Stomach (tissue), 9 donors: ENCODE data around the gene ITGAE. TPM values are rescaled to one million over a fixed set of nuclear protein-coding genes. Genes with fewer than 3 reads are reported as not detected.
"Not testable (repeated sequence)": the region's sequence is repeated elsewhere in the genome, so short reads cannot be mapped to it uniquely, and the experiment has no call there.

Experiments
- DNase-seq, 2 donors: peaks; one replicate each; pipeline versions ENCODE4 v3.0.0 to v3.0.0-alpha.2; 2013 to 2019
- H3K27ac ChIP-seq, 5 donors: fragments of 200-600 bp in 4 of 5; sonication (generic) in 4 of 5; one replicate each; pipeline ENCODE4 v1.5.1; 2013 to 2019; ENCODE audit warnings: mild to moderate bottlenecking in 1 of 5, moderate library complexity in 1 of 5
- H3K27me3 ChIP-seq, 3 donors: fragments of 200-600 bp; sonication (generic); one replicate each; pipeline ENCODE4 v1.5.1; 2017 to 2019; ENCODE audit warnings: mixed run types in 1 of 3
- H3K36me3 ChIP-seq, 4 donors: fragments of 200-600 bp; sonication (generic); 1 replicate in 3 of 4; 2 replicates in 1 of 4; pipeline ENCODE4 v1.5.1; 2016 to 2019
- H3K4me1 ChIP-seq, 4 donors: fragments of 200-600 bp; sonication (generic); one replicate each; pipeline ENCODE4 v1.5.1; 2016 to 2019
- H3K4me3 ChIP-seq, 4 donors: fragments of 200-600 bp; sonication (generic) in 3 of 4; one replicate each; pipeline ENCODE4 v1.5.1; 2016 to 2019; ENCODE audit warnings: mild to moderate bottlenecking in 1 of 4
- H3K9me3 ChIP-seq, 4 donors: fragments of 200-600 bp; sonication (generic); one replicate each; pipeline ENCODE4 v1.5.1; 2016 to 2019
- EP300 ChIP-seq: sonication (generic); formaldehyde crosslinking; IDR thresholded peaks from one replicate; pipeline ENCODE4 v1.6.1; 2017; ENCODE audit warnings: antibody characterized with exemption
- POLR2A ChIP-seq, 4 donors: fragments of 450-650 bp; IDR thresholded peaks; one replicate each; pipeline ENCODE4 v1.6.1; 2016; ENCODE audit warnings: antibody characterized with exemption in 4 of 4, control low read depth in 2 of 4, mild to moderate bottlenecking in 1 of 4, moderate library complexity in 1 of 4
- POLR2AphosphoS5 ChIP-seq, 3 donors: sonication (generic); formaldehyde crosslinking; IDR thresholded peaks; one replicate each; pipeline ENCODE4 v1.6.1; 2016; ENCODE audit warnings: antibody characterized with exemption in 3 of 3
- WGBS, 5 donors: extraction: QIAGEN DNeasy Blood & Tissue Kit in 3 of 5; methylation state at CpG; one replicate each; pipeline versions ENCODE4 v1.1.5 to v1.1.7; 2013 to 2018; 5-methylcytosine and 5-hydroxymethylcytosine counted together
- intact Hi-C: fragments of 100-400 bp; cut with DNase I; formaldehyde crosslinking; loops from one replicate; pipeline ENCODE4 v1.15.1; 2023; ENCODE audit warnings: low total_unique reads
- polyA plus RNA-seq, 3 donors: library from polyadenylated mRNA; stranded (reverse); fragments of 200-250 nt; gene quantifications; one replicate each; pipeline ENCODE4 v1.2.3, GENCODE V29; 2013
- total RNA-seq, 5 donors: library from RNA; depleted of rRNA; stranded (reverse); fragments of >200 nt; gene quantifications; one replicate each; pipeline versions ENCODE4 v1.1.0 to v1.2.3, GENCODE V29; 2014 to 2016
- TF ChIP-seq, protein P1 (sequence below), 7 experiments: fragments of 450-650 bp in 4 of 7; fragments of 200-600 bp in 3 of 7; sonication (generic) in 3 of 7; IDR thresholded peaks; one replicate each; pipeline ENCODE4 v1.5.1; 2016 to 2019; ENCODE audit warnings: antibody characterized with exemption in 7 of 7, control low read depth in 2 of 7, mild to moderate bottlenecking in 1 of 7
- donor health status: healthy with polysubstance abuse.
- donor health status: Bipolar disorder and iron deficiency.
- donor health status: healthy.

The ITGAE gene
- total and polyA plus RNA-seq, 8 donors = 4.5 to 66.8 (median 31.0) TPM

DNA sequence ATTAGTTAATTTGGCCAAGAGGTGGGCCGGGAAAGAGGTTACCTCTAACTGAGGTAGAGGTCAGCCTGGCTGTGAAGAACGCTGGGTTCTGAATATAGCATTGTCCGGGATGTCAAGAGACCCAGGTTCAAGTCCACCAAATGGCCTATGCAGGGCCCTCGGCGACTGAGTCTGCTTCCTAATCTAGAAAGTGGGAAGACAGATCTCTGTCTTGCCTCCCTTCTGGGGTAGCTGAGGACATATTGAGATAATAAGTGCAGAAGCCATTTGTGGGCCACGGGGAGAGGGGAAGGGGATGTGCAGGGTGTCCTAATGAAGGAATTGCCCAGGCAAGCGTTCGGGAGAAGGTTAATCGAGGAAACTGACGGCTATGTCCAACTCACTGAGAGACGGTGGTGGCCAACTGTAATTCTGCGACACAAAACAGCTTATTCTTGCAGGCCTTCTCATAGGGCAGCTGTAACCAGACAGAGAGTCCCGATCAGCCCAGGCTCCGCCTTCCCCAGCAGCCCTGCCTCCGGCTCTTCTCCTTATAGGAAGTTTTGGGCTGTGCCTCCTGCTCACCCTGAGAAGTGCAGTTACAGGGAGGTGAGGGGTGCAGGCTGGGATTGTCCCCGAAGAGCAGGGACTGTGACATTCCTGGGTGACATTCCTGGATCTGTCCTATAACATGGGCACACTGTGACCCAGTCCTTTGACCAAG lies 61.4 kb downstream of the ITGAE start:
- Histone ChIP-seq H3K36me3 (no peaks in the 10 kb centered on the region), H3K9me3 (no peaks in the 10 kb centered on the region), H3K27ac (peak overlapping the region in 2 of 5 donors; percentile 65 to 68), H3K27me3 (no peaks in the 10 kb centered on the region), H3K4me1 (peaks cover 13 to 23% (median 19%) of the 10 kb centered on the region in 4 donors), H3K4me3 (no peak overlapping the region)
- intact Hi-C loops = no loop called here
- WGBS, 5 donors = 73 to 82% (median 78%) methylated on average over 16 of the region's 16 CpGs
- DNase-seq = no peak
- TF ChIP-seq EP300 = no peak
- TF ChIP-seq, protein P1, sequence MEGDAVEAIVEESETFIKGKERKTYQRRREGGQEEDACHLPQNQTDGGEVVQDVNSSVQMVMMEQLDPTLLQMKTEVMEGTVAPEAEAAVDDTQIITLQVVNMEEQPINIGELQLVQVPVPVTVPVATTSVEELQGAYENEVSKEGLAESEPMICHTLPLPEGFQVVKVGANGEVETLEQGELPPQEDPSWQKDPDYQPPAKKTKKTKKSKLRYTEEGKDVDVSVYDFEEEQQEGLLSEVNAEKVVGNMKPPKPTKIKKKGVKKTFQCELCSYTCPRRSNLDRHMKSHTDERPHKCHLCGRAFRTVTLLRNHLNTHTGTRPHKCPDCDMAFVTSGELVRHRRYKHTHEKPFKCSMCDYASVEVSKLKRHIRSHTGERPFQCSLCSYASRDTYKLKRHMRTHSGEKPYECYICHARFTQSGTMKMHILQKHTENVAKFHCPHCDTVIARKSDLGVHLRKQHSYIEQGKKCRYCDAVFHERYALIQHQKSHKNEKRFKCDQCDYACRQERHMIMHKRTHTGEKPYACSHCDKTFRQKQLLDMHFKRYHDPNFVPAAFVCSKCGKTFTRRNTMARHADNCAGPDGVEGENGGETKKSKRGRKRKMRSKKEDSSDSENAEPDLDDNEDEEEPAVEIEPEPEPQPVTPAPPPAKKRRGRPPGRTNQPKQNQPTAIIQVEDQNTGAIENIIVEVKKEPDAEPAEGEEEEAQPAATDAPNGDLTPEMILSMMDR (IDR thresholded peaks at IDR 0.05) = no peak
- TF ChIP-seq POLR2A (IDR thresholded peaks at IDR 0.05) = no peak
- TF ChIP-seq POLR2AphosphoS5 (IDR thresholded peaks at IDR 0.05) = no peak

GRCh38 chr17:3738562-3739295 lies 62.3 kb downstream of the ITGAE start:
- peak in 2 of 3 donors; percentile 32 to 49 for TF ChIP-seq POLR2AphosphoS5 (IDR thresholded peaks at IDR 0.05)
- TF ChIP-seq, protein P1 (IDR thresholded peaks at IDR 0.05) = no peak
- H3K36me3 ChIP-seq = no peaks in the 10 kb centered on the region
- peak; percentile 73 to 81 for DNase-seq
- 17 to 32% (median 20%) methylated on average over 16 of the region's 16 CpGs for WGBS, 5 donors
- H3K9me3 ChIP-seq = no peaks in the 10 kb centered on the region
- peak overlapping the region in 3 of 4 donors; percentile 25 to 36 (median 31) for H3K4me3 ChIP-seq
- intact Hi-C loops = no loop called here
- peak overlapping the region; percentile 16 to 68 (median 64) for H3K27ac ChIP-seq
- H3K27me3 ChIP-seq = no peaks in the 10 kb centered on the region
- H3K4me1 ChIP-seq = peaks cover 13 to 24% (median 19%) of the 10 kb centered on the region in 4 donors

DNA sequence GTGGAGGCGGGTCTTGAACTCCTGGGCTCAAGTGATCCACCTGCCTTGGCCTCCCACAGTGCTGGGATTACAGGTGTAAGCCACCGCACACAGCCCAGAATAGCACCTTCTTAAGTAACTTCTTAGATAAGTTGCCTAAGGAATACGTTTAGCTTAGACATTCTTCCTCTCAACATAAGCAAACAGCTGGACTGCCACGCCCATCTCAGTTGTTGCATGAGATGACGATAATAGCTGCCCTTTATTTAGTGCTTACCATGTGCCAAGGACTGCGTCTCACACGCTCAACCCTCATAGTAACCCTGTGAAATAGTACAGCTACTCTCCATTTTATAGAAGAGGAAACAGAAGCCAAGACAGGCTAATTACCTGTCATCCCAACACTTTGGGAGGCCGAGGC lies 65.5 kb downstream of the ITGAE start:
- peaks cover 13 to 26% (median 19%) of the 10 kb centered on the region in 4 donors for H3K4me1 ChIP-seq
- H3K36me3 ChIP-seq = no peaks in the 10 kb centered on the region
- H3K27me3 ChIP-seq = no peaks in the 10 kb centered on the region
- 32 to 54% (median 40%) methylated on average over 8 of the region's 8 CpGs for WGBS, 5 donors
- no peaks in the 10 kb centered on the region for H3K9me3 ChIP-seq
- intact Hi-C loops = no loop called here
- TF ChIP-seq, protein P1 (IDR thresholded peaks at IDR 0.05) = no peak
- DNase-seq = peak in 1 of 2 donors; percentile 23
- H3K27ac ChIP-seq = no peak overlapping the region
- no peak overlapping the region for H3K4me3 ChIP-seq

GRCh38 chr17:3734911-3735276 lies 66.1 kb downstream of the ITGAE start:
- peaks cover 13 to 26% (median 19%) of the 10 kb centered on the region in 4 donors for H3K4me1 ChIP-seq
- WGBS, 5 donors = 89 to 94% (median 92%) methylated on average over 10 of the region's 10 CpGs
- DNase-seq, H3K27ac ChIP-seq, intact Hi-C loops, H3K36me3 ChIP-seq, H3K4me3 ChIP-seq, H3K27me3 ChIP-seq, H3K9me3 ChIP-seq: not testable (repeated sequence)

DNA sequence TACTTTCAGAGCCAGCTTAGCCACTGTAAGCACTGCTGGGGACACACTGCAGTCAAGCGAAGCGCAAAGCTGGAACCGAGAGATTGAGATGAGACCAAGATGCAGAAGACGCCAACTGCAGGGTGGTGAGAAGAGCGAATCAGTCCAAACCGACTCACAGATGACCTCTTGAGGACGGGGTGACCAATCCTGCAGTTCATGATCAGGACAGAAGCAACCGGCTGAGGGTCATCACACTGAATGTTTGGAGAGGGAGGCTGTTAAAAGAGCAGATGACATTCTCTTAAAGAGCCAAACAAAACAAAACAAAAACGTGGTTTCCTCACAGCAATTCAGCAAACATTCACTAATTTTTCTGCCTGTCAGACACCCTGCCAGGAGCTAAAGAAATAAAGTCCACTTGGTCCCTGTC lies 68.8 kb downstream of the ITGAE start:
- no peaks in the 10 kb centered on the region for H3K9me3 ChIP-seq
- no peaks in the 10 kb centered on the region for H3K27me3 ChIP-seq
- peaks cover 0 to 4% (median 1%) of the 10 kb centered on the region in 4 donors for H3K4me1 ChIP-seq
- WGBS, 5 donors = 41 to 55% (median 47%) methylated on average over 9 of the region's 9 CpGs
- TF ChIP-seq POLR2AphosphoS5 (IDR thresholded peaks at IDR 0.05) (no peak), EP300 (no peak), POLR2A (IDR thresholded peaks at IDR 0.05) (no peak)
- TF ChIP-seq, protein P1 (IDR thresholded peaks at IDR 0.05) = no peak
- H3K36me3 ChIP-seq = peaks cover 0 to 1% (median 0%) of the 10 kb centered on the region in 4 donors
- no peak overlapping the region for H3K4me3 ChIP-seq
- intact Hi-C loops = no loop called here
- no peak overlapping the region for H3K27ac ChIP-seq
- DNase-seq = peak in 1 of 2 donors; percentile 37
